Smooth muscle cell (in vitro differentiated cells): ENCODE measurements around the gene AKIRIN2. TPM values are rescaled to one million over a fixed set of nuclear protein-coding genes. Genes with fewer than 3 reads are reported as not detected.

Experiments
- DNase-seq: peaks from one replicate; lab custom pipeline; 2025; ENCODE audit not compliant: unreplicated experiment; lab: John Stamatoyannopoulos, UW
- H2AFZ ChIP-seq: fragments of 200-600 bp; sonication (generic); 2 replicates; pipeline ENCODE4 v1.6.0; 2016; ENCODE audit warnings: antibody characterized with exemption, low read depth, mild to moderate bottlenecking
- H3F3A ChIP-seq: fragments of 200-600 bp; sonication (generic); 2 replicates; pipeline ENCODE4 v1.6.0; 2017; ENCODE audit warnings: antibody characterized with exemption, low read depth
- H3K27ac ChIP-seq: fragments of 200-600 bp; sonication (generic); 2 replicates; pipeline ENCODE4 v1.5.1; 2016; ENCODE audit warnings: low read depth, mild to moderate bottlenecking
- H3K27me3 ChIP-seq: fragments of 200-600 bp; sonication (generic); 2 replicates; pipeline ENCODE4 v1.6.1; 2016; ENCODE audit warnings: low read depth, mild to moderate bottlenecking
- H3K36me3 ChIP-seq: fragments of 200-600 bp; sonication (generic); 2 replicates; pipeline ENCODE4 v1.5.1; 2016; ENCODE audit warnings: low read depth
- H3K4me1 ChIP-seq: fragments of 200-600 bp; sonication (generic); 2 replicates; pipeline ENCODE4 v1.5.1; 2016; ENCODE audit warnings: low read depth
- H3K4me2 ChIP-seq: fragments of 200-600 bp; sonication (generic); 2 replicates; pipeline ENCODE4 v1.6.0; 2016; ENCODE audit warnings: mild to moderate bottlenecking
- H3K4me3 ChIP-seq: fragments of 200-600 bp; sonication (generic); 2 replicates; pipeline ENCODE4 v1.5.1; 2016; ENCODE audit warnings: mild to moderate bottlenecking
- H3K79me2 ChIP-seq: fragments of 200-600 bp; sonication (generic); 2 replicates; pipeline ENCODE4 v1.6.0; 2016; ENCODE audit warnings: low read depth, mild to moderate bottlenecking
- H3K9ac ChIP-seq: fragments of 200-600 bp; sonication (generic); 2 replicates; pipeline ENCODE4 v1.6.0; 2016; ENCODE audit warnings: low read depth
- H3K9me3 ChIP-seq: fragments of 200-600 bp; sonication (generic); replicated peaks from 2 replicates; pipeline ENCODE4 v1.5.1; 2016; ENCODE audit warnings: low read depth
- H4K20me1 ChIP-seq: fragments of 200-600 bp; sonication (generic); 2 replicates; pipeline ENCODE4 v1.6.0; 2016; ENCODE audit warnings: low read depth
- CTCF ChIP-seq: fragments of 200-600 bp; sonication (generic); IDR thresholded peaks from 2 replicates; pipeline ENCODE4 v1.5.1; 2017; ENCODE audit warnings: borderline replicate concordance, mild to moderate bottlenecking, antibody characterized with exemption; ENCODE audit not compliant: insufficient read depth, poor library complexity, severe bottlenecking
- WGBS: methylation state at CpG from one replicate; pipeline ENCODE4 v1.1.7; 2016; ENCODE audit warnings: low lambda C conversion rate; 5-methylcytosine and 5-hydroxymethylcytosine counted together
- polyA plus RNA-seq: library from polyadenylated mRNA; unstranded; fragments of >200 nt; fragmentation: Nextera tagmentation; extraction: Ambion mirVana; gene quantifications from 2 replicates; pipeline ENCODE4 v1.2.1, GENCODE V29; 2016
- total RNA-seq: library from RNA; depleted of rRNA; stranded (reverse); fragments of >200 nt; gene quantifications from 2 replicates; pipeline ENCODE4 v1.2.3, GENCODE V29; 2014

Gene AKIRIN2
- total and polyA plus RNA-seq, 2 experiments from 2014 or later, result 29.6 to 60.3 TPM

DNA sequence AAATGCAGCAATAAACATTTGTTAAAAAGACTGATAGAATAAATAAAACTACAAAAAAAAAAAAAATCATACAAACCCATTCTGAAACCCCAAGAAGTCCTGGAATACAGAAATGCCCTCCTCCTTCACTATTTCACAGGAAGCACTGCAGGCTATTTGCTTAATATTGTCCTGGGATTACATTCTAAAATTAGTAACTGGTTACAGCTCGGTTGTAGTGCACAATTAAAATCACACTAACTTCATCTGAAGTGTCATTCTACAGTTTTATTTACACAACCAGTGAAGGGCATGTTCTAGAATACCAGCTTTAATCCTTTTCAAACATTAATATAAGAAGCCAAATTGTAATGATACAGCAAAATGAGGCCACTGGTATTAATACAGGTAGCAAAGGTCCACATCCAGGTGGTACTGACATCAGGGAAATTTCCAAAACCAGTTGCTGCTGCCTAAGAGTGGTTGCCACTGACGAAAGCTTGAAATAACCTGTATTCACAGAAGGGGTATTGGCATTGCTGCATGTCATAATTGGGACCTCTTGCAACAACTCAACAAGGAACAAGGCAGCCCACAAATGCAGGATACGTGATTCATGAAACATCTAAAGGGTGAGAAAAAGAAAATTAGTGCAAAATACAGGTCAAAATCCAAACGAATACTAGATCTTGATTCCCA is 26.9 kb downstream of the AKIRIN2 start:
- no peaks in the 10 kb centered on the region for H3K4me1 ChIP-seq
- H3K79me2 ChIP-seq, result peaks cover 28% of the 10 kb centered on the region
- no peak overlapping the region for H3K4me3 ChIP-seq
- no peak overlapping the region for H3K9ac ChIP-seq
- H3K27ac ChIP-seq, result no peak overlapping the region
- peaks cover 52% of the 10 kb centered on the region for H4K20me1 ChIP-seq
- DNase-seq, result no peak
- H2AFZ ChIP-seq, result no peak overlapping the region
- no peaks in the 10 kb centered on the region for H3K27me3 ChIP-seq
- 92% methylated on average over 4 of the region's 4 CpGs for whole genome bisulfite sequencing
- H3K36me3 ChIP-seq, result peaks cover 13% of the 10 kb centered on the region
- no peaks in the 10 kb centered on the region for H3K9me3 ChIP-seq
- TF ChIP-seq CTCF, result no peak
- no peaks in the 10 kb centered on the region for H3F3A ChIP-seq
- H3K4me2 ChIP-seq, result no peak overlapping the region

DNA sequence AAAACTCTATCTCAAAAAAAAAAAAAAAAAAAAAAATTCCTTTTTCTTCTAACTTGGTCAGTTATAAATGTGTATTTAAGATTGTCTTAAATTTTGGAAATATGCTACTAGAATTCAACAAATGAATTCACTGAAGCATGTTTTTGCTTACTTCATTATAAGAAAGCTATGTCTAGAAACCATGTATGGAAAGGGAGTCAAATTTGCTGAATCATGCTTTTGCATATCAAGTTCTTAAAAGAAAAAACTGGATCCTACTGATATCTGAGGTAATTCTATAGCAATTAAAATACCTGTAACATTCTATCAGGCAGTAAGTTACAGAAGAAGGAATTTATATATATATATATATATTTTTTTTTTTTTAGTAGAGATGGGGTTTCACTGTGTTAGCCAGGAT is 27.7 kb downstream of the AKIRIN2 start:
- no peak overlapping the region for H3K27ac ChIP-seq
- H3K4me1 ChIP-seq, result no peaks in the 10 kb centered on the region
- H3F3A ChIP-seq, result no peaks in the 10 kb centered on the region
- DNase-seq, result no peak
- no peak for TF ChIP-seq CTCF
- peaks cover 13% of the 10 kb centered on the region for H3K36me3 ChIP-seq
- no peak overlapping the region for H2AFZ ChIP-seq
- no peak overlapping the region for H3K9ac ChIP-seq
- no peaks in the 10 kb centered on the region for H3K9me3 ChIP-seq
- no peak overlapping the region for H3K4me2 ChIP-seq
- H3K27me3 ChIP-seq, result no peaks in the 10 kb centered on the region
- H4K20me1 ChIP-seq, result peaks cover 43% of the 10 kb centered on the region
- H3K4me3 ChIP-seq, result no peak overlapping the region
- H3K79me2 ChIP-seq, result peaks cover 21% of the 10 kb centered on the region

DNA sequence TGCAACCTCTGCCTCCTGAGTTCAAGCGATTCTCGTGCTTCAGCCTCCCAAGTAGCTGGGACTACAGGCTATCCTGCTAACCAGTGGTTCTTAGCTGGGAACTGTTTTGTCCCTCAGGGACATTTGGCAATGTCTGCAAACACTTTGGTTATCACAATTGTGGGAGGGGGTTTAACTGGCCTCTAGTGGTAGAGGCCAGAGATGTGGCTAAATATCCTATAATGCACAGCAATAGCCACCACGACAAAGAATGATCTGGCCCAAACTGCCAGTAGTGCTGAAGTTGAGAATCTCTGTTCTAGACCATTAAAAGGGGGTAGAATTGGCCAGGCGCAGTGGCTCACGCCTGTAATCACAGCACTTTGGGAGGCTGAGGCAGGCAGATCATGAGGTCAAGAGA is 28.8 kb downstream of the AKIRIN2 start:
- WGBS, result 96% methylated on average over 5 of the region's 5 CpGs
- no peak for TF ChIP-seq CTCF
- Histone ChIP-seq H3K79me2 (peaks cover 12% of the 10 kb centered on the region), H3K4me2 (no peak overlapping the region), H3K4me1 (no peaks in the 10 kb centered on the region), H3K27ac (no peak overlapping the region), H3K9ac (no peak overlapping the region), H3K27me3 (no peaks in the 10 kb centered on the region), H2AFZ (no peak overlapping the region), H4K20me1 (peaks cover 34% of the 10 kb centered on the region), H3K4me3 (no peak overlapping the region), H3K9me3 (no peaks in the 10 kb centered on the region), H3F3A (no peaks in the 10 kb centered on the region), H3K36me3 (peaks cover 13% of the 10 kb centered on the region)
- DNase-seq, result no peak

DNA sequence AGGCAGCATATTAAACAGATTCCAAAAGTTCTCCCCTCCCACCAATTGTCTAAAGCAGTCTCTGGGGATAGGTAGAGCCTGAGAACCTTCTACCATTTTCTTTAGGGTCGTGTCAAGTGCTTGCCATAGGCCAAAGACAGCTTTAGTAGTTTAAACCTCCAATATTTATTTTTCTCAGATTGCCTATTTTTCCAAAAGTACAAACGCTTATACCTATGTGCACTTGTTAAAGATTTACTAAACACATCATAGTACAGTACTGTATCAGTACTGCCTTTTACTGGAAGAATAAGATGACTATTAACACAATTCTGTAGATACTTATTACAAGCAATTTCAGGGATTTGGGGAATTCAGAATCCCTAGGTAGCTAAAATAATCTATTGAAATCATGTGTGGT is 29.4 kb downstream of the AKIRIN2 start:
- Histone ChIP-seq H2AFZ (no peak overlapping the region), H3K4me2 (no peak overlapping the region), H3K27me3 (no peaks in the 10 kb centered on the region), H4K20me1 (peaks cover 28% of the 10 kb centered on the region), H3K79me2 (peaks cover 6% of the 10 kb centered on the region), H3F3A (no peaks in the 10 kb centered on the region), H3K9ac (no peak overlapping the region), H3K9me3 (no peaks in the 10 kb centered on the region), H3K4me3 (no peak overlapping the region), H3K36me3 (peaks cover 10% of the 10 kb centered on the region), H3K4me1 (no peaks in the 10 kb centered on the region), H3K27ac (no peak overlapping the region)
- no peak for DNase-seq
- no peak for TF ChIP-seq CTCF
- 94% methylated on average over 2 of the region's 2 CpGs for WGBS
